IMR-90 (cell line): ENCODE measurements around the gene HDAC7. TPM values are rescaled to one million over a fixed set of nuclear protein-coding genes. Genes with fewer than 3 reads are reported as not detected.

Source experiments
- ATAC-seq: fragments of 200-7000 bp; cut with Tn5 transposase; 2 replicates; pipeline ENCODE4 v1.9.1; 2020; ENCODE audit warnings: low read depth, mild to moderate bottlenecking, moderate library complexity
- BruUV-seq: library from RNA; stranded (reverse); fragments of 400-500 nt; replicated peaks from 2 replicates; lab custom pipeline; 2021; lab: Mats Ljungman, UMichigan
- CTCF ChIA-PET: fragments of 300-600 bp; formaldehyde crosslinking; extraction: SDS; loops from one replicate; lab custom pipeline; 2021; ENCODE audit warnings: antibody characterized with exemption; lab: Yijun Ruan, JAX
- POLR2A ChIA-PET: fragments of 300-600 bp; sonication (Branson Sonifier 250); formaldehyde crosslinking; loops from one replicate; lab custom pipeline; 2022; ENCODE audit warnings: antibody characterized with exemption; ENCODE audit not compliant: unreplicated experiment; lab: Charles Lee
- DNase-seq: peaks from one replicate; pipeline ENCODE4 v3.0.0; 2013
- H2AFZ ChIP-seq: replicated peaks from 2 replicates; pipeline ENCODE3; 2013; ENCODE audit warnings: low read length, mild to moderate bottlenecking; ENCODE audit not compliant: poor library complexity
- H2AK5ac ChIP-seq: 2 replicates; pipeline ENCODE4 v1.6.1; 2013; ENCODE audit warnings: low read depth, low read length, inconsistent platforms
- H2AK9ac ChIP-seq: replicated peaks from 2 replicates; pipeline ENCODE3; 2013; ENCODE audit warnings: mild to moderate bottlenecking, low read depth, low read length, moderate library complexity; ENCODE audit not compliant: poor library complexity
- H2BK120ac ChIP-seq: 2 replicates; pipeline ENCODE4 v1.6.1; 2013; ENCODE audit warnings: low read depth, low read length, inconsistent platforms
- H2BK15ac ChIP-seq: 3 replicates; pipeline ENCODE4 v1.6.1; 2013; ENCODE audit warnings: low read depth, low read length, inconsistent platforms
- H2BK20ac ChIP-seq: 2 replicates; pipeline ENCODE4 v1.6.1; 2013; ENCODE audit warnings: low read depth, mild to moderate bottlenecking, inconsistent platforms, low read length, moderate library complexity
- H2BK5ac ChIP-seq: 2 replicates; pipeline ENCODE4 v1.6.1; 2013; ENCODE audit warnings: mild to moderate bottlenecking, low read depth, low read length, inconsistent platforms; ENCODE audit not compliant: poor library complexity, severe bottlenecking
- H3K14ac ChIP-seq: replicated peaks from 2 replicates; pipeline ENCODE4 v1.6.1; 2013; ENCODE audit warnings: low read depth, low read length, inconsistent platforms
- H3K18ac ChIP-seq: 2 replicates; pipeline ENCODE4 v1.6.1; 2013; ENCODE audit warnings: low read depth, low read length, control low read depth
- H3K23ac ChIP-seq: 2 replicates; pipeline ENCODE4 v1.6.1; 2013; ENCODE audit warnings: low read depth, low read length, inconsistent platforms
- H3K27ac ChIP-seq: 2 replicates; pipeline ENCODE4 v1.5.1; 2013; ENCODE audit warnings: mild to moderate bottlenecking, control low read depth, low read length; ENCODE audit not compliant: insufficient read depth
- H3K27me3 ChIP-seq: 2 replicates; pipeline ENCODE4 v1.6.1; 2013; ENCODE audit warnings: low read length; ENCODE audit not compliant: control insufficient read depth, insufficient read depth
- H3K36me3 ChIP-seq: 2 replicates; pipeline ENCODE4 v1.6.1; 2013; ENCODE audit warnings: low read length, mixed read lengths; ENCODE audit not compliant: control insufficient read depth, insufficient read depth
- H3K4ac ChIP-seq: 2 replicates; pipeline ENCODE4 v1.6.1; 2013; ENCODE audit warnings: low read depth, low read length, inconsistent platforms
- H3K4me1 ChIP-seq: 2 replicates; pipeline ENCODE4 v1.6.1; 2013; ENCODE audit warnings: low read length, mixed read lengths; ENCODE audit not compliant: control insufficient read depth, insufficient read depth
- H3K4me2 ChIP-seq: 2 replicates; pipeline ENCODE4 v1.6.1; 2013; ENCODE audit warnings: low read depth, mild to moderate bottlenecking, control low read depth, low read length, moderate library complexity
- H3K4me3 ChIP-seq: 2 replicates; pipeline ENCODE4 v1.5.1; 2013; ENCODE audit warnings: low read depth, mild to moderate bottlenecking, control low read depth, low read length, moderate library complexity; ENCODE audit not compliant: insufficient read depth
- H3K56ac ChIP-seq: 2 replicates; pipeline ENCODE4 v1.6.1; 2013; ENCODE audit warnings: low read length, inconsistent platforms; ENCODE audit not compliant: insufficient read depth; ENCODE audit errors: extremely low read depth
- H3K79me1 ChIP-seq, 2 experiments: 2 replicates each; pipeline ENCODE4 v1.6.1; 2013; ENCODE audit warnings: low read length in 2 of 2, inconsistent platforms in 1 of 2, low read depth in 1 of 2
- H3K9ac ChIP-seq: 2 replicates; pipeline ENCODE4 v1.6.1; 2013; ENCODE audit warnings: low read depth, low read length, control low read depth
- H3K9me1 ChIP-seq: 2 replicates; pipeline ENCODE4 v1.6.1; 2013; ENCODE audit warnings: low read length, inconsistent platforms; ENCODE audit not compliant: insufficient read depth
- H3K9me3 ChIP-seq: 2 replicates; pipeline ENCODE4 v1.6.1; 2013; ENCODE audit warnings: low read length; ENCODE audit not compliant: control insufficient read depth, insufficient read depth
- H4K20me1 ChIP-seq: 2 replicates; pipeline ENCODE4 v1.6.1; 2013; ENCODE audit warnings: low read length, inconsistent platforms; ENCODE audit not compliant: insufficient read depth
- H4K5ac ChIP-seq: 2 replicates; pipeline ENCODE4 v1.6.1; 2013; ENCODE audit warnings: mild to moderate bottlenecking, low read depth, low read length, control low read depth
- H4K8ac ChIP-seq, 2 experiments: 2 replicates each; pipeline ENCODE4 v1.6.1; 2013; ENCODE audit warnings: low read depth in 2 of 2, low read length in 2 of 2, control low read depth in 1 of 2, inconsistent platforms in 1 of 2
- H4K91ac ChIP-seq: 2 replicates; pipeline ENCODE4 v1.6.1; 2013; ENCODE audit warnings: low read depth, low read length, inconsistent platforms; ENCODE audit not compliant: insufficient read depth
- MAFK ChIP-seq: IDR thresholded peaks from 2 replicates; pipeline ENCODE4 v1.6.1; 2012; ENCODE audit warnings: low read depth, low read length, improper control_type of control experiment
- WGBS, 2 experiments: methylation state at CpG; one replicate each; pipeline versions ENCODE4 v1.1.5 to v1.1.7; 2013; ENCODE audit warnings: missing lambda C conversion rate in 2 of 2; ENCODE audit not compliant: insufficient read length in 1 of 2; ENCODE audit errors: extremely low coverage in 2 of 2; 5-methylcytosine and 5-hydroxymethylcytosine counted together
- dilution Hi-C: fragments of 300-500 bp; cut with HindIII; formaldehyde crosslinking; loops from one replicate; pipeline ENCODE4 v1.14.3; 2018; ENCODE audit warnings: low sequenced_read_pairs; ENCODE audit not compliant: unreplicated experiment
- in situ Hi-C: fragments of 300-500 bp; cut with MboI; formaldehyde crosslinking; loops from 3 replicates; pipeline ENCODE4 v1.14.3; 2019; ENCODE audit warnings: low sequenced_read_pairs, inconsistent platforms, mixed read lengths
- intact Hi-C: fragments of 100-400 bp; cut with micrococcal nuclease; formaldehyde crosslinking; loops from 2 replicates; pipeline ENCODE4 v1.10.0; 2022
- polyA plus RNA-seq, 3 experiments: library from polyadenylated mRNA; depleted of rRNA; stranded (reverse); fragments of >200 nt; gene quantifications; 2 replicates each; pipeline ENCODE4 v1.2.3, GENCODE V29; 2012; ENCODE audit warnings: low replicate concordance in 1 of 3
- total RNA-seq: library from RNA; depleted of rRNA; stranded (reverse); fragments of >200 nt; gene quantifications from 2 replicates; pipeline ENCODE4 v1.2.3, GENCODE V29; 2012
- TF ChIP-seq, protein P1 (sequence below): fragments of 150-350 bp; IDR thresholded peaks from 2 replicates; pipeline ENCODE4 v1.6.1; 2017; ENCODE audit warnings: mild to moderate bottlenecking, antibody characterized with exemption, low read length, low read depth
- TF ChIP-seq, protein P2 (sequence below): fragments of 150-350 bp; IDR thresholded peaks from 2 replicates; pipeline ENCODE4 v1.6.1; 2016; ENCODE audit warnings: low read depth, mild to moderate bottlenecking, low read length, moderate library complexity, borderline replicate concordance

The HDAC7 gene
- total and polyA plus RNA-seq, 2 of the 4 experiments (the other 2 are of a cell fraction), result 10.4 to 64.7 TPM

DNA sequence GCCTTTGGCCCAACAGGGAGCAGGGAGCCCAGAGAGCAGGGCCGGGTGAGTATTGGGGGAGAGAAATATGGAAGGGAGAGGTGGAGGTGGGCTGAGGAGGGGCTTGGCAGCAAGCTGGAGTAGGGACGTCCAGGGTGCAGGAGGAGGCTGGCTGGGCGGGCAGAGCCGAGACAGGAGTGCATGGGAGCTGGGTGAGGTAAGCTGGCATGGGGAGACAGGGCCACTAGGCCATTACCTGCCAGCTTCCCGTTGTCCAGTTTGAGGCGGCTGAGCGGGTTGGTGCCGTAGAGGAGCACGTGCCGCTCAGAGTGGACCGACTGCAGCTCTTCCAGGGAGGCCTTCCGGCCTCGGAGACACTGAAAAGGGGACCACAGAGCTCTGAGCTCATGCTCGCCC is 28.4 kb downstream of the HDAC7 start:
- 95% methylated on average over 11 of the region's 14 CpGs; no CpG with 5 or more reads in 1 of the 2 experiments for WGBS, 2 experiments
- Histone ChIP-seq H4K8ac (no peak overlapping the region), H2AFZ (no peak overlapping the region), H3K14ac (no peak overlapping the region), H3K4me3 (no peak overlapping the region), H3K23ac (no peak overlapping the region), H2BK5ac (no peak overlapping the region), H3K4ac (no peak overlapping the region), H3K4me2 (no peak overlapping the region), H2BK15ac (no peak overlapping the region), H3K56ac (no peak overlapping the region), H2BK120ac (no peak overlapping the region), H3K36me3 (peaks cover 84% of the 10 kb centered on the region), H4K5ac (no peak overlapping the region), H4K20me1 (peaks cover 15% of the 10 kb centered on the region; the same call in 1 of the 2 replicates), H3K79me1 (peaks cover 0 to 36% of the 10 kb centered on the region in 2 experiments), H3K27me3 (no peaks in the 10 kb centered on the region), H3K9me3 (no peaks in the 10 kb centered on the region), H4K91ac (no peak overlapping the region), H2AK9ac (no peak overlapping the region), H3K27ac (no peak overlapping the region), H3K9ac (no peak overlapping the region), H2AK5ac (no peak overlapping the region), H3K18ac (no peak overlapping the region), H2BK20ac (no peak overlapping the region), H3K9me1 (no peaks in the 10 kb centered on the region), H3K4me1 (no peaks in the 10 kb centered on the region)
- intact Hi-C loops (no loop called here), in situ Hi-C loops (no loop called here), dilution Hi-C loops (no loop called here)
- ATAC-seq, result no peak
- TF ChIP-seq, protein P1, sequence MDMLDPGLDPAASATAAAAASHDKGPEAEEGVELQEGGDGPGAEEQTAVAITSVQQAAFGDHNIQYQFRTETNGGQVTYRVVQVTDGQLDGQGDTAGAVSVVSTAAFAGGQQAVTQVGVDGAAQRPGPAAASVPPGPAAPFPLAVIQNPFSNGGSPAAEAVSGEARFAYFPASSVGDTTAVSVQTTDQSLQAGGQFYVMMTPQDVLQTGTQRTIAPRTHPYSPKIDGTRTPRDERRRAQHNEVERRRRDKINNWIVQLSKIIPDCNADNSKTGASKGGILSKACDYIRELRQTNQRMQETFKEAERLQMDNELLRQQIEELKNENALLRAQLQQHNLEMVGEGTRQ, result no peak
- TF ChIP-seq, protein P2, sequence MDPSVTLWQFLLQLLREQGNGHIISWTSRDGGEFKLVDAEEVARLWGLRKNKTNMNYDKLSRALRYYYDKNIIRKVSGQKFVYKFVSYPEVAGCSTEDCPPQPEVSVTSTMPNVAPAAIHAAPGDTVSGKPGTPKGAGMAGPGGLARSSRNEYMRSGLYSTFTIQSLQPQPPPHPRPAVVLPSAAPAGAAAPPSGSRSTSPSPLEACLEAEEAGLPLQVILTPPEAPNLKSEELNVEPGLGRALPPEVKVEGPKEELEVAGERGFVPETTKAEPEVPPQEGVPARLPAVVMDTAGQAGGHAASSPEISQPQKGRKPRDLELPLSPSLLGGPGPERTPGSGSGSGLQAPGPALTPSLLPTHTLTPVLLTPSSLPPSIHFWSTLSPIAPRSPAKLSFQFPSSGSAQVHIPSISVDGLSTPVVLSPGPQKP, result no peak
- TF ChIP-seq MAFK, result no peak
- ChIA-PET CTCF (no interaction called here), POLR2A (no interaction called here)
- DNase-seq, result no peak
- no TSS peak for BruUV-seq
